GM21515 (cell line): ENCODE measurements around the gene ECEL1.
"Not testable (repeated sequence)": the region's sequence is repeated elsewhere in the genome, so short reads cannot be mapped to it uniquely, and the experiment has no call there.

Experiments
- ATAC-seq: cut with Tn5 transposase; IDR thresholded peaks from one replicate; pipeline ENCODE4 v1.9.1; 2021; ENCODE audit not compliant: unreplicated experiment

Gene ECEL1, protein sequence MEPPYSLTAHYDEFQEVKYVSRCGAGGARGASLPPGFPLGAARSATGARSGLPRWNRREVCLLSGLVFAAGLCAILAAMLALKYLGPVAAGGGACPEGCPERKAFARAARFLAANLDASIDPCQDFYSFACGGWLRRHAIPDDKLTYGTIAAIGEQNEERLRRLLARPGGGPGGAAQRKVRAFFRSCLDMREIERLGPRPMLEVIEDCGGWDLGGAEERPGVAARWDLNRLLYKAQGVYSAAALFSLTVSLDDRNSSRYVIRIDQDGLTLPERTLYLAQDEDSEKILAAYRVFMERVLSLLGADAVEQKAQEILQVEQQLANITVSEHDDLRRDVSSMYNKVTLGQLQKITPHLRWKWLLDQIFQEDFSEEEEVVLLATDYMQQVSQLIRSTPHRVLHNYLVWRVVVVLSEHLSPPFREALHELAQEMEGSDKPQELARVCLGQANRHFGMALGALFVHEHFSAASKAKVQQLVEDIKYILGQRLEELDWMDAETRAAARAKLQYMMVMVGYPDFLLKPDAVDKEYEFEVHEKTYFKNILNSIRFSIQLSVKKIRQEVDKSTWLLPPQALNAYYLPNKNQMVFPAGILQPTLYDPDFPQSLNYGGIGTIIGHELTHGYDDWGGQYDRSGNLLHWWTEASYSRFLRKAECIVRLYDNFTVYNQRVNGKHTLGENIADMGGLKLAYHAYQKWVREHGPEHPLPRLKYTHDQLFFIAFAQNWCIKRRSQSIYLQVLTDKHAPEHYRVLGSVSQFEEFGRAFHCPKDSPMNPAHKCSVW

DNA sequence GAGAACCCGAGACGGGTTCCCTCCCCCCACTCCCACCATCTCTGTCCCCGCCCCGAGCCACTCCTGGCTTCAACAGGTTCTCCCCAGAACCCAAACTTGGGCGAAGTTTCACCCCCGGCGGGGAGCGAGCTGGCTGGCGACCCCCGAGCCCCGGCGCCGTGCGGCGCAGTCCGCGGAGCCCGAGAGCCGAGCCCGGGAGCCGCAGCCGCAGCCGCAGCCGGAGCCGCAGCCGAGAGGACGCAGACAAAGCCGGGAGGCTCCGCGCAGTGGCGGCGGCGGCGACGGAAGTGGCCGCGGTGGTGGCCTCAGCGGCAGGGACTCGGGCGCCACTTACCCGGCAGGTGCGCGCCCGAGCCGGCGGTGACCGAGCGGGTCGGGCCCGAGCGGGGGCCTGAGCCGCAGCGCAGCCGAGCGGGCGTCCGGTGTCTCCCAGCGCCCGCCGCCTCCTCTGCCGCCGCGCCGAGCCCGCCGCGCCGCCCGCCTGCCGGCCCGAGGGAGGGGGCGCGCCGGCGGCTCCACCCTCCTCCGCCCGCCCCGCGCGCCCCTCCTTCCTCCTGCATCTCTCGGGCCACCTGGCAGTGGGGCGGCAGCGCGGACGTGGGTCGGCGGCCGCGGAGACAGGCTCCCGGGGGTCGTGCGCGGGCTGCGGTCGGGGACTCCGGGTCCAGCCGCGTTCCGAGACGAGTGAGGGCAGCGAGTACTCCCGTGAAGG is at the start of gene ECEL1:
ECEL1 (minus strand) TSS at position 450 of the 712 bp plus-strand sequence. CDS start 1,181 bp downstream, outside the sequence.
- no peak for ATAC-seq

GRCh38 chr2:232537079-232537478 is 49.4 kb upstream of the ECEL1 start:
- ATAC-seq, result no peak

GRCh38 chr2:232535761-232536530 is 48.3 kb upstream of the ECEL1 start:
- ATAC-seq, result no peak

- no peak for ATAC-seq
These were observed 47.5 kb upstream of the ECEL1 start for GRCh38 chr2:232534940-232535651.

GRCh38 chr2:232533944-232534710 is 46.5 kb upstream of the ECEL1 start:
- ATAC-seq, result no peak

GRCh38 chr2:232532821-232533220 is 45.2 kb upstream of the ECEL1 start:
- not testable (repeated sequence) for ATAC-seq

DNA sequence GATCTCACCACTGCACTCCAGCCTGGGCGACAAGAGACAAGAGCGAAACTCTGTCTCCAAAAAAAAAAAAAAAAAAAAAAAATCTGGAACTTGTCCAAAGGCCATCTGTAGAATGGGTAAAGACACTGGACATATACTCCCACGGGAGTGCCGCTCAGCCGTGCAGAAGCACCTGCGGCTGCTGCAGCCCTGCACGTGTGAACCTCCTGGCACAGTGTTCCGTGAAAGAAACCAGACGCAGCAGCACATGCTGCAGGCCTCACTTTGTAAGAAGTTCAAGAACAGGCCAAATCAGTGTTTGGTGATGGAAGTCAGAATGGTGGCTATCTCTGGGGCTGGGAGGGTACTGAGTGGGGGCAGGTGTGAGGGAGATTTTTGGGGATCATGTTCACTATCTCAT is 44.8 kb upstream of the ECEL1 start:
- ATAC-seq, result no peak

- no peak for ATAC-seq
These were observed 43.1 kb upstream of the ECEL1 start for GRCh38 chr2:232530626-232531260.

- ATAC-seq, result no peak
These were observed 42.3 kb upstream of the ECEL1 start for GRCh38 chr2:232529806-232530547.

DNA sequence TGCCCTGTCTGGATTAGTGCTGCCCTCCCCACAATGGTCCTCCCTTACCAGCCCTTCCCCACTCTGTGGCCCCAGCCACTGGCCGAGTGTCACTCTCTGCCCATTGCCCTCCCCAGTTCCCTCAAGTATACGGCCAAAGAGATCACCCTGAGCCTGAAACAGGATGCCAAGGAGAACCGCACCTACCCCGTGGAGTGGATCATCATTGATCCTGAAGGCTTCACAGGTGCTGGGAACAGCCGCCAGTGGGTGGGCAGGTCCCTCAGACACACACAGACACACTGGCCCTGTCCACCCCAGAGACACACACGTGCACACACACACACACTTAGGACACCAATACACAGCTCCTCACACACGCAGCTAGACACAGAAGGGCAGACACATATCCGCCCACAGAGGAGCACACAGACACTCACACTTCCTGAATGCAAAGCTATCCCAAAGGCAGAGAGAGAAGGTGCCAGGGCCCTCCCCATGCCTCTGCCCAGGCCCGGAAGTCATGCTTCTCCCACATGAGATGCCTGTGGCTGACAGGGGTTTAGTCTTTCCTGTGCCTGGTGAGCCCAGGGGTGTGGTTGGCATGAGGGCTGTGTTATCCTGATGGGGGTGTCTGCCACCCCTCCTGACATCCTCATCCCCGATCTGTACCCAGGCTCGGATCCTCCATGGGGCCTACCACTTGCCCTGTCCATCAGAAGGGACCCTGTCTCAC is 41.3 kb upstream of the ECEL1 start:
- ATAC-seq, result no peak

DNA sequence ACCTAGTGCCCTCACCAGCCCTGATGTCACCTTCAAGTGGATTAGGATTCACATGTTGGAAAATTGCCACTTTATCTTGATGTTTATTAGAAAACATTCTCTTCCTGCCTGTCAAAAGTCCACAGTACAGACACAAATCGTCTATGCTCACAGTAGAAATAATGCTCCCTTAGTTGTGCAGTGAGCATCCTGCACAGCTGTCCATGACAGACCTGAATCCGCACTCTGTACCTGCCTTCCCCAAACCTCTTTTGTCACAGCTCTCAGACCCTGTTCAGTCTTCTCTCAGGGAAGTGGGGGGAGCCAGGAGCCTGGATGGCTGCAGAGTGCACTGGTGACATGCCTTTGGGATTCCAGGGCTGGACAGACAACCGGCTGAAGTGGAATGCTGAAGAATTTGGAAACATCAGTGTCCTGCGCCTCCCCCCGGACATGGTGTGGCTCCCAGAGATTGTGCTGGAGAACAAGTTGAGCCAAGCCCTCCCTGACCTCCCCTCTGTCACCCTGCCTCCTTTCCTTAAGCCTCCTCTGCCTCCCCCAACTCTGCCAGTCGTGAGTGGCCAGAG is 40.4 kb upstream of the ECEL1 start:
- no peak for ATAC-seq

- ATAC-seq, result no peak
These were observed 38.8 kb upstream of the ECEL1 start for GRCh38 chr2:232526372-232526941.

DNA sequence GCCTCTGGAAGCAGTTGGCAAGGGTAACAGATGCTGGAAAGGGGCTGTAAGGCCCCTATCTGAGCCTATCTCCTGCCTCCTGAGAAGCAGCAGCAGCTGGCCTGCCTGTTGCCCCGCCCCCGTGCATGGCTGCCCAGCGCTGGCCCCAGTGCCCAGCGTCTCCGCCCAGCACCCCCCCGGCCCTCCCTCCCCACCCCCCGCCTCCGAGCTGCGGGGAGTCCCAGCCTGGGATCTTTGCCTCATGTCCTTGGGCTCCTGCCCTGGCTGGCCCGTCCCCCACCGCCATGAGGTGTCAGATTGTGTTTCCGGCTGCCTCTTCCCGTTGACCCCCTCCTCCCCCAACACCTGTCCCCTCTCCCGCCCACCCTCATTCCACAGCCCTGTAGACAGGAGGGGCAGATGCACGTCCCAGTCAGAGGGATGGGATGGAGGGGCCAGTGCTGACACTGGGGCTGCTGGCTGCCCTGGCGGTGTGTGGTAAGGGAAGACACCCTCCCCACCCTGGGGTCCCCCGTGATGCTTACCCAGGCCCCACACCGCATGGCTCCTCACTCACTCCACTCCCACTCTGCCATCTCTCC is 38.2 kb upstream of the ECEL1 start, which contains the start of gene CHRND:
CHRND (plus strand) TSS at position 370 of the 581 bp plus-strand sequence; CDS start at position 426, 56 bp downstream.
- ATAC-seq, result no peak

DNA sequence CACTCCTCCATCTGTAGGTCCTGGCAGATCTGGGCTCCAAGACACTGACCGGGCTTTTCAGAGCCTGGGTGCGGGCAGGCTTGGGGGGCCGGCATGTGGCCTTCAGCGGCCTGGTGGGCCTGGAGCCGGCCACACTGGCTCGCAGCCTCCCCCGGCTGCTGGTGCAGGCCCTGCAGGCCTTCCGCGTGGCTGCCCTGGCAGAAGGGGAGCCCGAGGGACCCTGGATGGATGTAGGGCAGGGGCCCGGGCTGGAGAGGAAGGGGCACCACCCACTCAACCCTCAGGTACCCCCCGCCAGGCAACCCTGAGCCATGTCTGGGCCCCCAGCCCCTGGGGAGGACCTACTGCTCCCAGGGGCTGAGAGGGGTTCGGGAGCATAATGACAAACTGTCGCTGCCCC is 37.6 kb upstream of the ECEL1 start:
- no peak for ATAC-seq

DNA sequence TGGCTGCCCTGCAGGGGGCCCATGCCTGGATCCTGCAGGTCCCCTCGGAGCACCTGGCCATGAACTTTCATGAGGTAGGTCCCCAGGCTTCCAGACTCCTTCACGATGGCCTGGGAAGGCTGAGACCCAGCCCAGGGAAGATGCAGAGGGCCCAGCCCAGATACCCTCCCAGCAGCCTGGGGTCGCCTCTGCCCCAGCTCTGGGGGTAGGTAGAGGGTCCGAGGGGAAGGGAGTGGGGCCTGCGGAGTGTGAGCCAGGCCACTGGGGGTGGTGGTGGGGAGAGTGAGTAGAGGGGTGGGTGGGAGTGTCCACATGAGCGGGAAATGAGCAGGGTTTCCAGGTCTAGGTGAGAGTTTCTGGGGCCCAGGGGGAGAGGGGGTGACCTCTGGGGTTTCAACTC is 37.1 kb upstream of the ECEL1 start:
- ATAC-seq, result no peak
